Neural progenitor cell (in vitro differentiated cells): ENCODE results near the gene NAGA.

Source experiments
- EZH2 ChIP-seq: fragments of 200-600 bp; sonication (generic); IDR thresholded peaks from 2 replicates; pipeline ENCODE4 v1.6.1; 2017; ENCODE audit warnings: antibody characterized with exemption, mild to moderate bottlenecking, moderate library complexity
- EZH2phosphoT487 ChIP-seq: fragments of 200-600 bp; sonication (generic); IDR thresholded peaks from 2 replicates; pipeline ENCODE4 v1.6.1; 2017; ENCODE audit warnings: antibody characterized with exemption
- TF ChIP-seq, protein P1 (sequence below): fragments of 200-600 bp; sonication (generic); IDR thresholded peaks from 2 replicates; pipeline ENCODE4 v1.5.1; 2017; ENCODE audit warnings: antibody characterized with exemption, mild to moderate bottlenecking

DNA sequence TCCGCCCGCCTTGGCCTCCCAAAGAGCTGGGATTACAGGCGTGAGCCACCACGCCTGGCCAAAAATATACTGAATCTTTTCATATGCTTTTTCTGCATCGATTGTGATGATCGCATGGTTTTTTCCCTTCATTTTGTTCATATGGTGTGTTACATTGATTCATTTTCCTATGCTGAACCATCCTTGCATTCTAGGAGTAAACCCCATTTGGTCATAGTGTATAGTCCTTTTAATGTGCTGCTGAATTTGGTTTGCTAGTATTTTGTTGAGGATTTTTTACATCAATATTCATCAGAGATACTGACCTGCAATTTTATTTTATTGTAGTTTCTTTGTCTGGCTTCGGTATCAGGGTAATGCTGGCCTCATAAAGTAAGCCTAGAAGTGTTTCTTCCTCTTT lies 59.8 kb downstream of the NAGA start:
- TF ChIP-seq, protein P1, sequence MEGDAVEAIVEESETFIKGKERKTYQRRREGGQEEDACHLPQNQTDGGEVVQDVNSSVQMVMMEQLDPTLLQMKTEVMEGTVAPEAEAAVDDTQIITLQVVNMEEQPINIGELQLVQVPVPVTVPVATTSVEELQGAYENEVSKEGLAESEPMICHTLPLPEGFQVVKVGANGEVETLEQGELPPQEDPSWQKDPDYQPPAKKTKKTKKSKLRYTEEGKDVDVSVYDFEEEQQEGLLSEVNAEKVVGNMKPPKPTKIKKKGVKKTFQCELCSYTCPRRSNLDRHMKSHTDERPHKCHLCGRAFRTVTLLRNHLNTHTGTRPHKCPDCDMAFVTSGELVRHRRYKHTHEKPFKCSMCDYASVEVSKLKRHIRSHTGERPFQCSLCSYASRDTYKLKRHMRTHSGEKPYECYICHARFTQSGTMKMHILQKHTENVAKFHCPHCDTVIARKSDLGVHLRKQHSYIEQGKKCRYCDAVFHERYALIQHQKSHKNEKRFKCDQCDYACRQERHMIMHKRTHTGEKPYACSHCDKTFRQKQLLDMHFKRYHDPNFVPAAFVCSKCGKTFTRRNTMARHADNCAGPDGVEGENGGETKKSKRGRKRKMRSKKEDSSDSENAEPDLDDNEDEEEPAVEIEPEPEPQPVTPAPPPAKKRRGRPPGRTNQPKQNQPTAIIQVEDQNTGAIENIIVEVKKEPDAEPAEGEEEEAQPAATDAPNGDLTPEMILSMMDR = no peak
- TF ChIP-seq EZH2 (no peak), EZH2phosphoT487 (no peak)
